Right renal cortex interstitium (tissue), 3 donors: ENCODE data around the gene SPDL1. TPM values are rescaled to one million over a fixed set of nuclear protein-coding genes. Genes with fewer than 3 reads are reported as not detected.

Source experiments
- polyA plus RNA-seq, 3 donors: library from polyadenylated mRNA; unstranded; fragments of 120-200 nt; gene quantifications; one replicate each; pipeline ENCODE4 v1.2.1, GENCODE V29; 2013; ENCODE audit not compliant: insufficient read length in 3 of 3

The SPDL1 gene
- polyA plus RNA-seq, 3 donors: 37.8 to 42.0 (median 39.5) TPM

Other genes with a start within 250 kb of the SPDL1 start
- gene DOCK2, start 53.5 kb downstream of the SPDL1 start, polyA plus RNA-seq: 1 to 10 TPM; 2.6 to 3.4 (median 2.7) TPM